K562 (cell line): ENCODE data around the gene MRFAP1. TPM values are rescaled to one million over a fixed set of nuclear protein-coding genes. Genes with fewer than 3 reads are reported as not detected.

Experiments
- EGR1 ChIP-seq: fragments of 450-650 bp; conservative IDR thresholded peaks from 2 replicates; pipeline ENCODE4 v1.6.1; 2017; ENCODE audit warnings: mild to moderate bottlenecking
- FOXA1 ChIP-seq: fragments of 450-650 bp; IDR thresholded peaks from 2 replicates; pipeline ENCODE4 v1.6.1; 2016; ENCODE audit warnings: mild to moderate bottlenecking, borderline replicate concordance
- FOXP1 ChIP-seq: sonication (generic); formaldehyde crosslinking; IDR thresholded peaks from 2 replicates; pipeline ENCODE4 v1.8.0; 2022; ENCODE audit warnings: mild to moderate bottlenecking, missing genetic modification reagents
- HDGF ChIP-seq: fragments of 450-650 bp; IDR thresholded peaks from 2 replicates; pipeline ENCODE4 v1.6.1; 2016
- KLF1 ChIP-seq: fragments of 450-650 bp; IDR thresholded peaks from 2 replicates; pipeline ENCODE4 v1.6.1; 2016; ENCODE audit warnings: missing genetic modification characterization, missing compliant biosample characterization
- MBD2 ChIP-seq: sonication (generic); IDR thresholded peaks from 2 replicates; pipeline ENCODE4 v1.6.1; 2016; ENCODE audit warnings: low read depth, borderline replicate concordance
- MYC ChIP-seq, 2 experiments: fragments of 250-450 bp in 1 of 2; sonication (Bioruptor Pico) in 1 of 2; IDR thresholded peaks; 2 replicates each; pipeline versions ENCODE4 v1.5.1 to v1.6.1; 2012 to 2021; ENCODE audit warnings: low read depth in 2 of 2, borderline replicate concordance in 1 of 2, improper control_type of control experiment in 1 of 2, low read length in 1 of 2, mild to moderate bottlenecking in 1 of 2, moderate library complexity in 1 of 2
- PML ChIP-seq: IDR thresholded peaks from 2 replicates; pipeline ENCODE4 v1.6.1; 2012; ENCODE audit warnings: low read length, inconsistent platforms
- PRMT5 ChIP-seq: sonication (generic); formaldehyde crosslinking; IDR thresholded peaks from 2 replicates; pipeline ENCODE4 v1.5.0; 2020; ENCODE audit warnings: missing genetic modification reagents
- SP1 ChIP-seq: sonication (generic); formaldehyde crosslinking; IDR thresholded peaks from 2 replicates; pipeline ENCODE4 v1.8.1; 2022; ENCODE audit warnings: mild to moderate bottlenecking, missing genetic modification reagents
- TBP ChIP-seq: optimal IDR thresholded peaks from 2 replicates; pipeline ENCODE3; 2011; ENCODE audit warnings: low read depth, low read length, improper control_type of control experiment
- XRCC5 ChIP-seq: fragments of 200-400 bp; formaldehyde crosslinking; IDR thresholded peaks from 2 replicates; pipeline ENCODE4 v1.6.1; 2017; ENCODE audit warnings: low read depth, mild to moderate bottlenecking, low read length
- ZBTB7A ChIP-seq: IDR thresholded peaks from 2 replicates; pipeline ENCODE4 v1.6.1; 2011; ENCODE audit warnings: low read depth, mild to moderate bottlenecking, low read length, moderate library complexity, borderline replicate concordance; ENCODE audit not compliant: control insufficient read depth
- ZNF444 ChIP-seq: fragments of 250-450 bp; sonication (Bioruptor Pico); IDR thresholded peaks from 2 replicates; pipeline ENCODE4 v1.4.0; 2020; ENCODE audit warnings: mild to moderate bottlenecking, moderate library complexity
- polyA plus RNA-seq, 8 experiments: library from polyadenylated mRNA; depleted of rRNA in 4 of 8; stranded (reverse) in 5 of 8; unstranded in 3 of 8; fragments of >200 nt; fragmentation: Nextera tagmentation in 2 of 8; fragmentation: Illumina TruSeq in 1 of 8; extraction: Ambion mirVana in 2 of 8; extraction: Trizol in 1 of 8; gene quantifications; 2 replicates each; pipeline versions ENCODE4 v1.2.1 to v1.2.3, GENCODE V29; 2011 to 2014; ENCODE audit warnings: inconsistent platforms in 1 of 8, missing spikeins in 1 of 8
- total RNA-seq, 7 experiments: library from RNA; depleted of rRNA in 6 of 7; stranded (reverse); fragments of >200 nt in 6 of 7; fragmentation: Illumina TruSeq in 2 of 7; extraction: Trizol in 2 of 7; gene quantifications; 2 replicates each; pipeline versions ENCODE4 v1.2.1 to v1.2.3, GENCODE V29; 2011 to 2021; ENCODE audit warnings: low replicate concordance in 1 of 7
- TF ChIP-seq, protein P1 (sequence below): sonication (generic); formaldehyde crosslinking; IDR thresholded peaks from 2 replicates; pipeline ENCODE4 v1.8.0; 2022; ENCODE audit warnings: mild to moderate bottlenecking, missing genetic modification reagents
- TF ChIP-seq, protein P2 (sequence below): sonication (generic); formaldehyde crosslinking; IDR thresholded peaks from 2 replicates; pipeline ENCODE4 v1.5.0; 2020; ENCODE audit warnings: missing genetic modification reagents
- TF ChIP-seq, protein P3 (sequence below): sonication (generic); formaldehyde crosslinking; IDR thresholded peaks from 2 replicates; pipeline ENCODE4 v1.8.1; 2023; ENCODE audit warnings: mild to moderate bottlenecking, missing genetic modification reagents

The MRFAP1 gene
- total and polyA plus RNA-seq, 9 of the 15 experiments (the other 6 are each of a cell fraction or from before 2014, with no cell fraction given) = 46.0 to 270 (median 151) TPM

DNA sequence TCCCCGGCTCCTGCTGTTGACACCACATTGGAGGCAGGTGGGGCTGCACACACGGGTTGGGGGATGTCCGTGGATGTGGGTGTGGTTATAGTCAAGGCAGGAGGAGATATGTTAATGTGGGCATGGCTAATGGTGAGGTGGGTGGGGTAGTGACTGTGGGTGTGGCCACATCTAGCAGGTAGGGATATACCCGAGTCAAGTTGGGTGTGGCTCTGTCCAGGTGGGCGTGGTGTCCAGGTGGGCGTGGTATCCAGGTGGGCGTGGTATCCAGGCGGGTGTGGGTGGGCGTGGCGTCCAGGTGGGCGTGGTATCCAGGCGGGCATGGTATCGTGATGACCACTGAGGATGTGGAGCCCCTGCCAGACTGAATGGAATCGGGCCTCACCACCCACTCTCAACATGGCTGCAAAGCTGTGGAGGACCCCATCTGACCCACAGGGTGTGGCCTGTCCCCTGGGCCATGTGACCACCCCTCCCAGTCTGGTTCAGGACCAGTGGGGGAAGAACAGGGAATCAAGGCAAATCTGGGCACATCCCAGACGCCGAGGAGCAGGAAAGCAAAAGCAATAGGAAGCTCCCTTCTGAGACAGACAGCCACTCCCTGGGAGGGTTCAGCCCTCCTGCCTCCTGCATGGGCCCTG, 44.5 kb upstream of the MRFAP1 start (continued):
- TF ChIP-seq, protein P1, sequence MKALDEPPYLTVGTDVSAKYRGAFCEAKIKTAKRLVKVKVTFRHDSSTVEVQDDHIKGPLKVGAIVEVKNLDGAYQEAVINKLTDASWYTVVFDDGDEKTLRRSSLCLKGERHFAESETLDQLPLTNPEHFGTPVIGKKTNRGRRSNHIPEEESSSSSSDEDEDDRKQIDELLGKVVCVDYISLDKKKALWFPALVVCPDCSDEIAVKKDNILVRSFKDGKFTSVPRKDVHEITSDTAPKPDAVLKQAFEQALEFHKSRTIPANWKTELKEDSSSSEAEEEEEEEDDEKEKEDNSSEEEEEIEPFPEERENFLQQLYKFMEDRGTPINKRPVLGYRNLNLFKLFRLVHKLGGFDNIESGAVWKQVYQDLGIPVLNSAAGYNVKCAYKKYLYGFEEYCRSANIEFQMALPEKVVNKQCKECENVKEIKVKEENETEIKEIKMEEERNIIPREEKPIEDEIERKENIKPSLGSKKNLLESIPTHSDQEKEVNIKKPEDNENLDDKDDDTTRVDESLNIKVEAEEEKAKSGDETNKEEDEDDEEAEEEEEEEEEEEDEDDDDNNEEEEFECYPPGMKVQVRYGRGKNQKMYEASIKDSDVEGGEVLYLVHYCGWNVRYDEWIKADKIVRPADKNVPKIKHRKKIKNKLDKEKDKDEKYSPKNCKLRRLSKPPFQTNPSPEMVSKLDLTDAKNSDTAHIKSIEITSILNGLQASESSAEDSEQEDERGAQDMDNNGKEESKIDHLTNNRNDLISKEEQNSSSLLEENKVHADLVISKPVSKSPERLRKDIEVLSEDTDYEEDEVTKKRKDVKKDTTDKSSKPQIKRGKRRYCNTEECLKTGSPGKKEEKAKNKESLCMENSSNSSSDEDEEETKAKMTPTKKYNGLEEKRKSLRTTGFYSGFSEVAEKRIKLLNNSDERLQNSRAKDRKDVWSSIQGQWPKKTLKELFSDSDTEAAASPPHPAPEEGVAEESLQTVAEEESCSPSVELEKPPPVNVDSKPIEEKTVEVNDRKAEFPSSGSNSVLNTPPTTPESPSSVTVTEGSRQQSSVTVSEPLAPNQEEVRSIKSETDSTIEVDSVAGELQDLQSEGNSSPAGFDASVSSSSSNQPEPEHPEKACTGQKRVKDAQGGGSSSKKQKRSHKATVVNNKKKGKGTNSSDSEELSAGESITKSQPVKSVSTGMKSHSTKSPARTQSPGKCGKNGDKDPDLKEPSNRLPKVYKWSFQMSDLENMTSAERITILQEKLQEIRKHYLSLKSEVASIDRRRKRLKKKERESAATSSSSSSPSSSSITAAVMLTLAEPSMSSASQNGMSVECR (CRISPR knock-in tag) = 0 out of 2 replicates have a peak, but pooled peaks have one; percentile 18
- TF ChIP-seq XRCC5 = no peak
- TF ChIP-seq MBD2 = 0 out of 2 replicates have a peak, but pooled peaks have one; percentile 13
- TF ChIP-seq HDGF = peak; percentile 99
- no peak for TF ChIP-seq FOXP1 (CRISPR knock-in tag)
- TF ChIP-seq, protein P2, sequence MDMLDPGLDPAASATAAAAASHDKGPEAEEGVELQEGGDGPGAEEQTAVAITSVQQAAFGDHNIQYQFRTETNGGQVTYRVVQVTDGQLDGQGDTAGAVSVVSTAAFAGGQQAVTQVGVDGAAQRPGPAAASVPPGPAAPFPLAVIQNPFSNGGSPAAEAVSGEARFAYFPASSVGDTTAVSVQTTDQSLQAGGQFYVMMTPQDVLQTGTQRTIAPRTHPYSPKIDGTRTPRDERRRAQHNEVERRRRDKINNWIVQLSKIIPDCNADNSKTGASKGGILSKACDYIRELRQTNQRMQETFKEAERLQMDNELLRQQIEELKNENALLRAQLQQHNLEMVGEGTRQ (CRISPR knock-in tag) = peak; percentile 78
- TF ChIP-seq ZBTB7A = peak; percentile 38; the same call in 1 of the 2 replicates
- TF ChIP-seq PML = no peak
- TF ChIP-seq ZNF444 (CRISPR knock-in tag) = no peak
- peak; percentile 91 for TF ChIP-seq SP1 (CRISPR knock-in tag)
- TF ChIP-seq, protein P3, sequence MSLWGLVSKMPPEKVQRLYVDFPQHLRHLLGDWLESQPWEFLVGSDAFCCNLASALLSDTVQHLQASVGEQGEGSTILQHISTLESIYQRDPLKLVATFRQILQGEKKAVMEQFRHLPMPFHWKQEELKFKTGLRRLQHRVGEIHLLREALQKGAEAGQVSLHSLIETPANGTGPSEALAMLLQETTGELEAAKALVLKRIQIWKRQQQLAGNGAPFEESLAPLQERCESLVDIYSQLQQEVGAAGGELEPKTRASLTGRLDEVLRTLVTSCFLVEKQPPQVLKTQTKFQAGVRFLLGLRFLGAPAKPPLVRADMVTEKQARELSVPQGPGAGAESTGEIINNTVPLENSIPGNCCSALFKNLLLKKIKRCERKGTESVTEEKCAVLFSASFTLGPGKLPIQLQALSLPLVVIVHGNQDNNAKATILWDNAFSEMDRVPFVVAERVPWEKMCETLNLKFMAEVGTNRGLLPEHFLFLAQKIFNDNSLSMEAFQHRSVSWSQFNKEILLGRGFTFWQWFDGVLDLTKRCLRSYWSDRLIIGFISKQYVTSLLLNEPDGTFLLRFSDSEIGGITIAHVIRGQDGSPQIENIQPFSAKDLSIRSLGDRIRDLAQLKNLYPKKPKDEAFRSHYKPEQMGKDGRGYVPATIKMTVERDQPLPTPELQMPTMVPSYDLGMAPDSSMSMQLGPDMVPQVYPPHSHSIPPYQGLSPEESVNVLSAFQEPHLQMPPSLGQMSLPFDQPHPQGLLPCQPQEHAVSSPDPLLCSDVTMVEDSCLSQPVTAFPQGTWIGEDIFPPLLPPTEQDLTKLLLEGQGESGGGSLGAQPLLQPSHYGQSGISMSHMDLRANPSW (CRISPR knock-in tag) = 0 out of 2 replicates have a peak, but pooled peaks have one; percentile 35
- TF ChIP-seq MYC (IDR thresholded peaks at IDR 0.05; ENCODE audit: low read depth, low read length) = peak; percentile 38; the same call in 1 of the 2 replicates
- no peak for TF ChIP-seq MYC (CRISPR knock-in tag; IDR thresholded peaks at IDR 0.05; ENCODE audit: borderline replicate concordance, low read depth)
- 0 out of 2 replicates have a peak, but pooled peaks have one; percentile 61 for TF ChIP-seq KLF1
- peak; percentile 77 for TF ChIP-seq EGR1
- no peak for TF ChIP-seq FOXA1
- peak; percentile 47 for TF ChIP-seq TBP
- TF ChIP-seq PRMT5 (CRISPR knock-in tag) = no peak
- TF ChIP-seq, all 486 proteins: peak for 25
